ENCODE data around the gene DDI1. TPM values are rescaled to one million over a fixed set of nuclear protein-coding genes. Genes with fewer than 3 reads are reported as not detected.
"Not testable (repeated sequence)": the region's sequence is repeated elsewhere in the genome, so short reads cannot be mapped to it uniquely, and the experiment has no call there.

Gene DDI1
- total RNA-seq, 2 donors from 2014 or later = not detected

DNA sequence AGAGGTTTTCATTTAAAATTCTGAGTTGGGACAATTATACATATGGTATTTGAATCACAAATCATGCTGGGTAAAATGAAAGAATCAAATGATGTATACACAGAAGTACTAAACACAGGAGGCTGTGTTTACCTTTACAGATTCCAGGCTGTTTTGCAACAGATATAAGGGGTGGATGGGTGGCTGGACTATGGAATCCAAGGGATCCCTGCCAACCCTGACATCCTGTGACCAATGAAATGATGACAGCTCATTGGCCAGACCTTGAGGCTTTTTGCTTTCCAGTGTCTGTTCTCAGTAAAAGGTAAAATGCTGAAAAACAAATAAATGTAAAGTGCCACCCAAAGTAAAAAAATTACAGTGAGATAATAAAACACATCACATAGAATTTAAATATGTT is 3.3 kb upstream of the DDI1 start:
- intact Hi-C loops (cut with DNase I, micrococcal nuclease) = no loop called here
- no peak for DNase-seq
- no peak for ATAC-seq

- intact Hi-C loops (cut with DNase I, micrococcal nuclease) = no loop called here
- ATAC-seq (no peak), DNase-seq (no peak)
Observed at GRCh38 chr11:104033561-104033960, 2.9 kb upstream of the DDI1 start.

DNA sequence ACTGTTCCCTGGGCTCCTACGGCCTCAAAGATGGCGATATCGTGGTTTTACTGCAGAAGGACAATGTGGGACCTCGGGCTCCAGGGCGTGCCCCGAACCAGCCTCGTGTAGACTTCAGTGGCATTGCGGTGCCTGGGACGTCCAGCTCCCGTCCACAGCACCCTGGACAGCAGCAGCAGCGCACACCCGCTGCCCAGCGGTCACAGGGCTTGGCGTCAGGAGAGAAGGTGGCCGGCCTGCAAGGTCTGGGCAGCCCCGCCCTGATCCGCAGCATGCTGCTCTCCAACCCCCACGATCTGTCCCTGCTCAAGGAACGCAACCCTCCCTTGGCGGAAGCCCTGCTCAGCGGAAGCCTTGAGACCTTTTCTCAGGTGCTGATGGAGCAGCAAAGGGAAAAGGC is 555 bp downstream of the DDI1 start:
- intact Hi-C loops (cut with DNase I, micrococcal nuclease) = no loop called here
- ATAC-seq (no peak), DNase-seq (no peak)

- DNase-seq = no peak
- intact Hi-C loops (cut with DNase I, micrococcal nuclease) = no loop called here
- ATAC-seq = no peak
Observed at GRCh38 chr11:104041792-104042191, 5.4 kb downstream of the DDI1 start.

DNA sequence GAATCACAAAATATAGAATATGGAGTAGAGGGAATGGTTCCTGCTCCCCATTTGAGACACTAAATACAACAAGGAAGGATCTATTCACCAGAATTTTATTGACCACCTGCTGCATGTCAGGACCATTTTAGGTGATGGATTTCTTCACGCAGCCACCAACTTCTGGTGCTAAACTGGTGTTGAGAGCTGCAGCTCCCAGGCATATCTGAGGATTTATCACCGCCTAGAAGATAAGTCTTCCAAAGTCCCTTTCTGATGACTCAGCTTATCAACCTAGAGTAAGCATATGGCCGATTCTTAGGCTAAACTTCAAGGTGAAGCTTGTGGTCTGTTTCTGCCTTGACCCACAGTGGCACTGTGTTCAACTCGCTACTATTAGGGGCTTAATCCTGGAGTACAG is 6.7 kb downstream of the DDI1 start:
- no peak for ATAC-seq
- intact Hi-C loops (cut with DNase I, micrococcal nuclease) = no loop called here
- no peak for DNase-seq

DNA sequence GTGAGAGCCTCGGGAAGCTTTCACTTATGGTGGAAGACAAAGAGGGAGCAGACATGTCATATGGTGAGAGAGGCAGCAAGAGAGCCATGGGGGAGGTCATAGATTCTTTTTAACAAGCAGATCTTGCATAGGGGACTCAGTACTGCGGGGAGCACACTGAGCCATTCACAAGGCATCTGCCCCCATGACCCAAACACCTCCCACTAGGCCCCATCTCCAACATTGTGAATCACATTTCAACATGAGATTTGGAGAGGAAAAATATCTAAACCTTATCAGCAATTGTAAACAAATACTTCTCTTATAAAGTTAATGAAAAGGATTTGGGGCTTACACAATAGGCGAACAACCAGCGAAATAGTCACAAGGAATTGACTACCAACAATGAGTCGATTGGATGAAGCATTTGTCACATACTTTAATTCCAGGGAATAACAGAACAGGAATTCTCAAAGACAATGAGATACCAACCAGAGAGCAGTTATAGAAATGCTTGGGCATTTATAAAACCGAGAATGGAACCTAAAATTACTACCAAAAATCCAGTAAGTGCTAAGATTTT is 7.3 kb downstream of the DDI1 start:
- intact Hi-C loops (cut with DNase I, micrococcal nuclease) = no loop called here
- DNase-seq = no peak
- ATAC-seq = no peak

GRCh38 chr11:104046331-104046730 is 9.9 kb downstream of the DDI1 start:
- no peak for DNase-seq
- intact Hi-C loops (cut with DNase I, micrococcal nuclease) = no loop called here
- no peak for ATAC-seq

DNA sequence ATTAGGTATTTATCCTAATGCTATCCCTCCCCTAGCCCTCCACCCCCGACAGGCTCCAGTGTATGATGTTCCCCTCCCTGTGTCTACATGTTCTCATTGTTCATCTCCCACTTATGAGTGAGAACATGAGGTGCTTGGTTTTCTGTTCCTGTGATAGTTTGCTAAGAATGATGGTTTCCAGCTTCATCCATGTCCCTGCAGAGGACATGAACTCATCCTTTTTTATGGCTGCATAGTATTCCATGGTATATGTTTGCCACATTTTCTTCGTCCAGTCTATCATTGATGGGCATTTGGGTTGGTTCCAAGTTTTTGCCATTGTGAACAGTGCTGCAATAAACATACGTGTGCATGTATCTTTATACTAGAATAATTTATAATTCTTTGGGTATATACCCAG is 10.4 kb downstream of the DDI1 start:
- ATAC-seq; DNase-seq; intact Hi-C loops (cut with DNase I, micrococcal nuclease): not testable (repeated sequence)

DNA sequence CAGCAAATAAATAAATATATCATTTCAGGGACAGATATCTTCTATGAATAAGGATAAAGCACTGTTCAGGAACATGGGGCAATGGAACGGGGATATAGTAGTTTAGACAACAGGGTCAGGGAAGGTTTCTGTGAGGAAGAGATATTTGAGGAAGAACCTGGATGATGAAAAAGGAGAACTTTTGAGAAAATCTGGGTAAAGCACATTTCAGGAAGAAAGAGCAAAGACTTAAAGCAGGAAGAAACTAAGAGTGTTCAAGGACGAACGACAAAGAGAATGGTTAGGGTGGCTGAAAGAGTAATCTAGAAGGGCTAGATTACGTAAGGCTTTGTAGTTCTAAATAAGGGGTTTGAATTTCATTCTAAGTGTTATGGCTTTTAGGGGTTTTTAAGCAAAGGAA is 12.7 kb downstream of the DDI1 start:
- no peak for DNase-seq
- intact Hi-C loops (cut with DNase I, micrococcal nuclease) = no loop called here
- ATAC-seq = no peak

DNA sequence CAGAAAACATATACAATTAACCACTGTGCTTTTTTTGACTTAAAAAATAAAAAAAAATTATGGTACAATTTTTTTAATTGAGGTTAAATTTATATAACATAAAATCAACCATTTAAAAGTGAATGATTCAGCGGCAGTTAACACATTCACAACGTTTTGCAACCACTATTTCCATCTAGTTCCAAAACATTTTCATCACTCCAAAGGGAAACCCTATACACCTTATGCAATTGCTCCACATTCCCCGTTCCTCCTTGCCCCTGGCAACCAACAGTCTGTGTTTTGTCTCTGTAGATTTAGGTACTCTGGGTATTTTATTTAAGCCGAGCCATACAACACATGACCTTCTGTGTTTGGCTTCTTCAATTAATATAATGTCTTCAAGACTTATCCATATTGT is 15.3 kb downstream of the DDI1 start:
- intact Hi-C loops (cut with DNase I, micrococcal nuclease) = no loop called here
- DNase-seq = no peak
- no peak for ATAC-seq

DNA sequence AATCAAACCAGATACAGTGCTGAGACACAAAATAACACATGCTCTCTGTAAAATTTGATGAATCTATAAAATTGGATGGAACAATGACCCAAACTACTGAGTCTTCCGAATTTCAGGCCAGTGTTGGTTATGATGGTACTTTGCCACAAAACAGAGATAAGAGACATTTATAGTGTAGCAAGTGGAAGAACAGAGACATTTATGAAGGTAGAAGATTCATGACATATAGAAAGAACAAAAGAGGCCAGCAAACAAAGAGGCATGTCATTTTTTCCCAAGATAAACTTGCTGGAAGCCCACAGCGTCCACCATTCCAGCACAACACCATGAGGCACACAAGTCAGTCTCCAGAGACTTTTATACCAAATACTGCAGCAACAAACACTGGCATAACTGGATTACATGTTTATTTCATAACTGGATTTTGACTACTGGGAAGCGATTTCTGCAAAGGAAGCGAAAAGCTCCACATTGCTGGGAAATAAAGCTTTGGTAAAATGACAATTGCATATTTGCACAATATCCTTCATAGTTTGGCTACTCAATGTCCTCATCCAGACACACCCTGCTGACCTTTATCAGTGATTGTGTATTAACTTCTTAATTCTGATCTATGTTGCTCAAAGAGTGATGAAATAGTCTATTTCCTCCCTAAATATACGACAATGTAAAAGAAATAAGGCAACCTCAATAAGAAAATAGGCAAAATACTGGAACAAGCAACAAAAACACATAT is 17.5 kb downstream of the DDI1 start:
- DNase-seq = no peak
- intact Hi-C loops (cut with DNase I, micrococcal nuclease) = no loop called here
- no peak for ATAC-seq

DNA sequence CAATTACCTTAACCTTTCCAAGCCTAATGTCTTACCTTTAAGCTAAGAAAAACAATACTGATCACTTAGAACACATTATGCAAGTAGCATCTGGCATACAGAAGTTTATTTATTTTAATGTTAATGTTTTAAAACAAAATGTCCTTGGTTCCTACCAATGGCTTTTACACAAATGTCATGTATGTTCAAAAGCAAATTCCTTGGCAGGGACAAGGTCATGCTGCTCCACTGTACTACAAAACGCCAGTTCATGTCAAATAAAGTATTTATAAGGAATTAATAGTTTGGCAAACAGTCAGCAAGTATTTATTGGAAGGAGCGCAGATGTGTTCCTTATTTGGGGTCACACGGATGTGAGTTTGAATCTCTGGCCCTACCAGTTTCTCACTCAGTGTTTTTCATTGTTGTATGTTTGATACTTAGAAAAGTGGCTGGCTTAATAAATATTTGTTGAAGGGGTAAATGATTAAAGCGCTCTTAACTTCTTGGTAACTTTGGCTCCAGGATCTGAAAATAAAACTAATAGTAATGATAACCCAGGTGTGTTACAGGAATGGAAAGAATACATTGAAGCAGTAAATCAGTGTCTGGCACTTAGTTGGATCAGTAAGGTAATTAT is 18.6 kb downstream of the DDI1 start:
- intact Hi-C loops (cut with DNase I, micrococcal nuclease) = no loop called here
- ATAC-seq (no peak), DNase-seq (no peak)

DNA sequence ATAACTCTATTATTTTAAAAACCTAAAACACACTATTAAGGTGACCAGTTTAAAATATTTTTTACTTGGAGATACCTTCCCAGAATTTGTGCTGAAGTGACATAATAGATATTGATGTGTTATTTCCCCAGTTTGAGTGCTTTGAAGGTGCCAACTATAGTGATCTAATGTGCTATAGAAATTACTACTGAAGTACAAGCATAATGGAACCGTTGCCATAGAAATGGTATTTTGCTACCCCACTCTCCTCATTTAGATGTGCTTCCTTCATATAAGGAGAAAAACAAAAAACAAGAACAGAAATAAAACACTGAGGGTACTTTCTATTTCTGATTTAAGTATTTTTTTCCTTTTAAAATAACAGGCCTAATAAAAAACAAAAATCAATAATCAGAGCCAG is 19.2 kb downstream of the DDI1 start:
- DNase-seq (no peak), ATAC-seq (no peak)
- intact Hi-C loops (cut with DNase I, micrococcal nuclease) = no loop called here

DNA sequence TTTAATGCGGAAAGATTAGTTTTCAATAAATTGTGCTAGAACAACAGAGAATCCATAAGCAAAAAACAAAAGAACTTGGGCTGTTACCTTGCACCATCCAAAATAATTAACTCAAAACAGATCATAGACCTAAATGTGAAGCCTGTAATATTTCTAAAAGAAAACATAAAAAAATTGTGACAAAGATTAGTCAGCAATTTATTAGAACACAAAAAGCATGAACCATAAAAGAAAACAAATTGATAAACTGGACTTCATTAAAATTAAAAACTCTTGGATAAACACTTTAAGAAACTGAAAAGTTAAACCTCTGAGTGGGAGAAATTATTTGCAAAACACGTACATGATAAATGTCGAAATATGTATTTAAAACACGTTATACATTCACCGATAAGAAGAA is 21.5 kb downstream of the DDI1 start:
- DNase-seq (no peak), ATAC-seq (no peak)
- intact Hi-C loops (cut with DNase I, micrococcal nuclease) = no loop called here

- DNase-seq (no peak), ATAC-seq (no peak)
- intact Hi-C loops (cut with DNase I, micrococcal nuclease) = no loop called here
Observed at GRCh38 chr11:104058680-104059079, 22.2 kb downstream of the DDI1 start.

GRCh38 chr11:104060004-104060794 is 23.8 kb downstream of the DDI1 start:
- ATAC-seq (no peak), DNase-seq (no peak)
- intact Hi-C loops (cut with DNase I, micrococcal nuclease) = no loop called here

- DNase-seq (no peak), ATAC-seq (no peak)
- intact Hi-C loops (cut with DNase I, micrococcal nuclease) = no loop called here
Observed at GRCh38 chr11:104060820-104061219, 24.4 kb downstream of the DDI1 start.

DNA sequence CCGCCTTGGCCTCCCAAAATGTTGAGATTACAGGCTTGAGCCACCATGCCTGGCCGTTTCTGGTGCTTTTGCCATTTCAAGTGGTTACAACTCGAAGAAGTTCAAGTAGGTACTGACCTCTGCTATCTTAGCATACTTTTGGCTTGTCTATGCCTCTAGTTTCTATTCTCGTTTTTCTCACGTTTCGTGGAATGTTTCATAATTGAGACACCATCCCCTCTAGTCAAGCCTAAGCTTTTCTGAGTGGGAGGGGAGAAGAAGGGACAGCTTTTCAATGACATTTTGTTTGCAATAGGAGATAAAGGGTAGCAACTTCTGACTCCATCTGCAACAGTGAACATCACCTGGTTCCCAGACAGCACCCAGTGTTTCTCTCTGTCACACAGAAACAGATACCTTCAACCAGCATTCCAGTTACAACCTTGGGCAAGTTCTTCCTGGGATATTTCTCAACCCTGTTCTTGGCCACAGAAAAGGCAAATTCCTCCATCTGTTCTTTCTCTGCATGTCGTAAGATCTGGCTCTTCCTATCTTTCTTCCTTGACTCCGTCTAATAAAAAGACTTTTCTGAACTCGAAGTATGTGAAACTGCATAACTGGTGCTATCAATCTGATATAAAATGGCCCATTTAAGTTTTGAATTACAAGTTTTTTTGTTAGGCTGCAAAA is 25.5 kb downstream of the DDI1 start:
- DNase-seq = no peak
- intact Hi-C loops (cut with DNase I, micrococcal nuclease) = no loop called here
- ATAC-seq = no peak

DNA sequence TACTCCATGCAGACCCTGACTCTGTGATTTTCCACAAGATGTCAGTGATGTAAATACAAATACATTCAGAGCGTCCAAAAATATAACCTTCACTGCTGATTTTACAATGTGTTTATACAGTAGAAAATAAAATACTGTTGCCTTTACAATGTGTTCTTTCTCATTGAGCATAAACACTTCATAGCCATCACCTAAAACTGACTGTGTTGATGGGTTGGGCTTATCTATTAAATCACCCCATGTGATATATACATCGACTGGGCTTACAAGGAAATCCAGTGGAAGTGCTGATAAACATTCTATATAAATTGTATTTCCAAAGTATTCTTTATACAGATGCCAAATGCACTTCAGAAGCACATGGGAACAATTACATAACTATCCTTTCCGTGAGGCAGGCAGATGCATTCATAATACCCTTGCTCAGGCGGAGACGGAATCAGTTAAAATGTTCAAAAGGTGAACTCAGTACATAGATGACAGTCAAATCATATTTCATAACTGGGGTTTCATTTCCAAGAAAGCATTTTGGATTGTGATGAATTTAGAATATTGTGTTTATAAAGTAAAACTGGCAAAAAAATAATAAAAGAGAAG is 27.7 kb downstream of the DDI1 start:
- intact Hi-C loops (cut with DNase I, micrococcal nuclease) = no loop called here
- DNase-seq = no peak
- ATAC-seq = no peak
